ENCODE measurements around the gene MPP2.
A peak's percentile ranks its signal among the peaks of the same experiment; 100 is the strongest.
"Not testable (repeated sequence)": the region's sequence is repeated elsewhere in the genome, so short reads cannot be mapped to it uniquely, and the experiment has no call there.

The MPP2 gene

DNA sequence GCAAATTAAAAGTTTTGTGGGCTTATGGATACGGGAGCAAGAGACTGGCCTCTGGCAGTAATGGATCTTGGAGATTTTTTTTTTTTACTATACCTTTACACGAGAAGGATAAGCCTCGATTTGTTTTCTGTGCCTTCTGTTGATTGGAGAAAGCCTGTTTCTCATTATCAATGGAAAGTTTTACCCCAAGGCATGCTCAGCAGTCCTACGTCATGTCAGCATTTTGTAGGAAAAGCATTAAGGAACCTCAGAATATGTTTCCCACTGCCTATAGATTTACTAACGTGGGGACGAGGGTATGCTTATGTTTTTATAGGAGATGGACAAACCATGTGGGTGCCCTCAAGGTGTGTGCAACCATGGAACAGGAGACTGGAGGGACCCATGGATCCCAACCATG is 33.5 kb downstream of the MPP2 start:
- no peak for DNase-seq

DNA sequence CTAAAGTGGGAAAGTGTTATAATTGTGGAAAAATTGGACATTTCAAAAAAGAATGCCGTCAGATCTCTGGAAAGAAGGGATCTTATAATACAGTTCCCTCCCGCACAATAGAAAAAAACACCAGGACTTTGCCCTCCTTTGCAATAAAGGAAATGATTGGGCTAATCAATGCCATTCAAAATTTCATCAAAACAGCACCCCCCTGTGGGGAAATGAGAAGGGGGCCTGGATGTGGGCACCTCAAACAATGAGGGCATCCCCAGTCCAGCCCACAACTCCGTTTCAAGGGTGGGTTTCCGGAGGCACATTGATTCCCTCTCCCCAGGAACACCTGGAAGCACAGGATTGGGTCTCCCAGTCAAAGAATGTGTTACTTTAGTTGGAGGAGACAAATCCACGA is 34.2 kb downstream of the MPP2 start:
- no peak for DNase-seq

DNA sequence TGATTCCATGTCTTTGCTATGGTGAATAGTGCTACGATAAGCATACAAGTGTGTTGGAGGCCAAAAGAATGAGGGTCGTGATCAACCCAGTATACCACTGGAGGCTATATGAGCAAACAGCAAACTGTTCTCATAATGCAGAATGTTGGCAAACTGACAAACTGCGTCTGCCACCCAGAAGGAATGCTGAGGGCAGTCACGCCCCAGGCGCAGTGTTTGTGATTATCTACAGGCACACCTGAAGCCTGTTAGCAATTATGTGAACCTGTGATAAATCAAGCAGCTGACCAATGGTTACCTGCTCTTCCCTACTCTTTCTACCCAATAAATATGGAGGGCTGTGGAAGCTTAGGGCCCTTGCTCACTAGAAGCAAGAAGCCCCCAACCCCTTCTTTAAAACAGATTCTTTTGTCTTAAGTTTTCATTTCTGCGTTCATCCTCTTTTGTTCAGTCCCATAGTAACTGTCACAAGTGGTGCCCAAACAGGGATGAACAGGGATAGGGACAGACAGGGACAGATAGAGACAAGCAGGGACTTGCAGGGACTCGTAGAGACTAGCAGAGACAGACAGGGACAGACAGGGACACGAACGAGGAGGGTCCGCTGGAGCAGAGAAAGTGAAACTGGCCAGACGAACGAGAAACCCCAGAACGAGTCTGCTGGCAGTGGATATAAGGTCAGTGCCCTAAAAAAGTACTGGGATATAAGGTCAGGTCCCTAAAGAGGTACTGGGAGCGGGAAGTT is 35.2 kb downstream of the MPP2 start:
- no peak for DNase-seq

DNA sequence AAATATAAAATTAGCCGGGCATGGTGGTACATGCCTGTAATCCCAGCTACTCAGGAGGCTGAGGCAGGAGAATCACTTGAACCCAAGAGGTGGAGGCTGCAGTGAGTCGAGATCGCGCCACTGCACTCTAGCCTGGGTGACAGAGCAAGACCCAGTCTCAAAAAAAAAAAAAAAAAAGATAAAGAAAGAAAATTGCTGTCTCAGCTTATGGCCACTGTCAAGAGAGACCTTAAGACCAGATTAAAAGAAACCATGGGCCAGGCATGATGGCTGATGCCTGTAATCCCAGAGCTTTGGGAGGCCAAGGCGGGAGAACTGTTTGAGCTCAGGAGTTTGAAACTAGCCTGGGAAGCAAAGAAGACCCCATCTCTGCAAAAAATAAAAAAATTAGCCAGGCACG is 38.3 kb downstream of the MPP2 start:
- not testable (repeated sequence) for DNase-seq

DNA sequence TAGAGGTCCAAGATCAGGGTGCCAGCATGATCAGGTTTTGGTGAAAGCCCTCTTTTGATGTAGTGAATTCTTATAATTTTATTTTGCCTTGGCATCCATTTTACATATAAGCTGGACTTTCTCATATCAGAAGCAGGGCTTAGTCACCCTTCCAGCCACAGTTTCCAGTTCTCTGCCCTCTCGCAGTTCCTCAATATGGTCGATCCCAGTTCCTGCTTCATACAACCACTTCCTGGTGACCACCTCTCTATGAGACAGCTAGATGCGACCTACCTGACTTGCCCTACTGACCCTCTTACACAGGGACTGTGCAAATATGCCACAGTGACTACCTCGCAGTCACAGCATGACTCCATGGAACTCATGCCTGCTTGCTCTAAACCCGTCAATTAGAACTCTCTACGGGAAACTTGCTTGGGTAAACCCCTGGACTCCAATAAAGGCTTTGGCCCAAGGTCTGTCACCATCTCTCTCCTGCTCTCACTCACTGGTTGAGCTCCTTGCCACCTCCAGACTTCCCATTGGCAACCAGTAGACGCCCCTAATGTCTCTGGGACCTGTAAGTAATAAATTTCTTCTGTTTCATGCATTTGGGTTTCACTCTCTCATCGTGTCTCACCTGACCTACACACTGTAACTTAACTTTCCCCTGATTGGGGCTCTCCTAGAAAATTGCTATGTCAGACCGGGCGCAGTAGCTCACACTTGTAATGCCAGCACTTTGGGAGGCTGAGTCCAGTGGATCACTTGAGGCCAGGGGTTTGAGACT is 38.9 kb downstream of the MPP2 start:
- DNase-seq = no peak

DNA sequence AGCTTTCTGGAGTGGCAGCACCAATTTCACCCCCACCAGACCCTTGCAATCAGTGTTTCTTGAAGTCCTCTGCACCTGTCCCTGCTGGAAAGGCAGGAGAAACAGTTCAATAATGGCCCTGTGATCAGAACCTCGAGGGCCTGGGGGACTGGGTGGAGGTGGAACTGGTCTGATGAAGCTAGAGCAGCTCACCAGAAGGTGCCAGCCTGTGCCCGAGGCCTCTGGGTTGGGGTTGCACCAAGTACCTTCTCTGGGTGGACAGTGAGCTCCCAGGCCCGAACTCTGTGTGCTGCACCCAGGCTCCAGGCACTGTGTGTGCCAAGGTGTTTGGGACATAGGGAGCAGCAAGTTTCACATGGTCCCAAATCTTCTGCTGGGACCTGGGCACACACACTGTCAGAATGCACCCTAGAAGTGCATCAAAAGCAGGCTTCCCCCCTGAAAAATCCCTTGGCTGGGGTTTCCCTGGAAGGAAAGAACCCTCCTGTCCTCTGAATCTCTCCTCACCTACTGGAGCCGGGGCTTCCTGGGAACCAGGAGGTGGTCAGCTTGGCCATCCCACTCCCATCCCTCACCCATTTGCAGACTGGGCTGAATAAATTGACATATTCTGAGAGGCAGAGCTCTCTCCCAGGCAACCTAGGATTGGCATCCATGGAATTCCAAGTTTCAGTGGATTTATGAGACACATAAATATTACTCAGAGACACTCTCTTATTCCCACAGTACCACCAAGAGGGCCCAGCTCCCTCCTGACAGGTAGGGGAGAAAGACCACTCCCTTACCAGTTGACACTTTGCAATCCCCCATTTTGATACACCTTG is 43.0 kb downstream of the MPP2 start:
- no peak for DNase-seq

DNA sequence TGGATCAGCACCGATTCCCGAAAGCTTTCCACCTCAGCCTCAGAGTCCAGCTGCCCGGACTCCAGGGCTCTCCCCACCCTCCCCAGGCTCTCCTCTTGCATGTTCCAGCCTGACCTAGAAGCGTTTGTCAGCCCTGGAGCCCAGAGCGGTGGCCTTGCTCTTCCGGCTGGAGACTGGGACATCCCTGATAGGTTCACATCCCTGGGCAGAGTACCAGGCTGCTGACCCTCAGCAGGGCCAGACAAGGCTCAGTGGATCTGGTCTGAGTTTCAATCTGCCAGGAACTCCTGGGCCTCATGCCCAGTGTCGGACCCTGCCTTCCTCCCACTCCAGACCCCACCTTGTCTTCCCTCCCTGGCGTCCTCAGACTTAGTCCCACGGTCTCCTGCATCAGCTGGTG is 45.4 kb downstream of the MPP2 start:
- DNase-seq = no peak

DNA sequence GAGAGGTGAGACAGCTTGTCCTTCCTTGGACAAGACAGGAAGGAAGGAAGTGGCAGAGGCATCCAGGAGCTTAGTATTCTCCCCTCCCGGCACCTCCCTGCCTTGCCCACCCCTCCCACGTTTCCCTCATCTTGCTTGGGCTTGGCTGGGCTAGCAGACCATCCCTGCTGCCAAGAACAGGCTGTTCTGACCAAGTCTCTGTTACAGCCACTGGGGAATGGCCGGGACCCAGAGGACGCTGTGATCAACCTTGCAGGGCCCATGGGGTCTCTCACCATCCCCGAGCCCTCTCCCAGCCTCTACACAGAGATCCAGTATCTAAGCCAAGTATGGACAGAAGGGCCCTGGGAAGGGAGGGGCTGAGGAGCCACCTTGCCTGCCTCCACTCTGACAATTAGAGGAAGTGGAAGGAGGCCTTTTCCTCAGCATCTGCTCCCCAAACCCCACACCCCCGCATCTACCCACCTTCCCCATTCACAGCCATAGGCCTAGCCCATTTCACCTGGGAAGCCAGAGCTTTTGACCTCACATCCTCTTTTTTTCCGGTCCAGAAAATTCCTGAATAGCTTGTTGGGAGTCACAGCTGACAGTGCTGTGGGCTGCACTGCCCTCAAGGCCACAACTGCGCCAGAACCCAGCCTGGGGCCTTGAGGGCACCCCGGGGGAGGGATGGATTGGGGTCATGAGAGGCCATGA is 46.3 kb downstream of the MPP2 start:
- no peak for DNase-seq

DNA sequence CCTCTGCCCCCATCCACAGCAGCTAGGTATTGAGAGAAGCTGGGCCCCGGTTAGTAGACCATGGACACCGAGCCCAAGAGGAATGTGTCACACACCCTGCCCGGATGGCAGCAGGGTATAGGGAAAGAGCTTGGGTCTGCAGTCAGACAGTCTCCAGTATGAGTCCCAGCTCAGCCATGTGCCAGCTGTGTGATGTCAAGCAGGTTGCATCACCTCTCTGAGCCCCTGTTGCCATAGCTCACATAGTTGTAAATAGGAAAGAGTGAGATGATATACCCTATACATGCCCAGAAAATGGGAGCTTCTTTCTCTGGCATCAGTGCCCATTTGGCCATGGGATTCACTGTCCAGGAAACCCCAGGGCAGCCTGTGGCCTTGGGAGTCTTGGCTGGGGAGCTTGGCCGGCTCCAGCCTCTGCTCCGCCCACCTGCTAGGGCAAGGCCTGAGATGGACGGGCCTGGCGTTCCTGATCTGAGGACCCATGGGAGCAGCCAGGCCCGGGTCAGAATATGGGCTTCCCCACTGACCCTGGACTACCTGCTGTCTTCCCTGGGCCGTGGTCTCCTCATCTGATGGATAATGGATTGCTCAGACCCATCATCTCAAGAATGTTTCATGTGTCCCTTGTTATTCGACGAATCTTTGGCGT is 47.1 kb downstream of the MPP2 start:
- DNase-seq = no peak

DNA sequence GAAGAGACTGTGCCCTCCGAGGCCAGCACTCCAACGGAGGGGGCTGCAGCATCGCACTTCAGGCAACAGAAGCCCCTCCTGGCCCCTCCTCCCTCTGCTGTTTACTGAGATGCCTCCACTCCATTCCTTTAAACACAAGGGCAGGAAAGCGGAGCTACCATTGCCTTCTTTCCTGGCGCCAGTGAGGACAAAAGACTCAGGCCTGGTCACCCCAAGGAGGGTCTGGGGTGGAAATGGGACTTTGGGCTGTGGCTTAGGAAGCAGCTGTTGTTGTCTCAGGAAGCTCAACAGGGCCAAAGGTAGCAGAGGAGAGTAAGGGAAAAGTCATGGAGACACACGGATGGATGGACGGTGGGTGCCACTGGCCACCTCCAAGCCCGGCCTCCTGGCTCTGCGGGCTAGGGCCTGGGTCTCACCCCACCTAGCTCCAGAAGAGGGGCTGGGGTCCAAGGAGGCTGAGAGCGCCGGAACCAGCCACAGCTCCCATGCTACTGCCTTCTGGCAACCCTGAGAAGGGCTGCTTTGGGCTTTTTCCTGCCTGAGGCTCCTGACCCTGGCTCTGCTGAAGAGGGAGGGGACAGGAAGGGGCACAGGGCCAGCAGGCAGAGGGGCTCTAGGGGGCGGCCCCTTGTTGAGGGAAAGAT is 49.3 kb downstream of the MPP2 start:
- DNase-seq = no peak

DNA sequence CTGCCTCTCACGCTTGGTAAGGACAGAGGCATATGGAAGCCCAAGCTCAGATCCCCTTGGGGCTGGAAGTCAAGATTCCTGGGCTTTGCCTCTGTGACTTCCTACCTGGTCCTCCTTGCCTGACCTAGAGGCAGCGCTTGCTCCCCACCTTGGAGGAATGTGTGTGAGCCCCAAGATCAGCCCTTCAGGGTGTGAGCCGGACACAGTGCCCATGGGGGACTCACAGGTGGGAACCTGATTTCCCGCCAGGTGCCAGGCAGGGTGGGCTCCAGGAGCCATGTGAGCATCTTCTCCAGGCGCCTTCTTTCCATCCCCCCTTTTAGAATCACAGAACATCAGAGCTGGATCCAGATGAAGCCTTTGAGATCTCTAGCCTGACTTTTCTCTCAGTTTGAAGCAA is 50.2 kb downstream of the MPP2 start:
- DNase-seq = no peak

DNA sequence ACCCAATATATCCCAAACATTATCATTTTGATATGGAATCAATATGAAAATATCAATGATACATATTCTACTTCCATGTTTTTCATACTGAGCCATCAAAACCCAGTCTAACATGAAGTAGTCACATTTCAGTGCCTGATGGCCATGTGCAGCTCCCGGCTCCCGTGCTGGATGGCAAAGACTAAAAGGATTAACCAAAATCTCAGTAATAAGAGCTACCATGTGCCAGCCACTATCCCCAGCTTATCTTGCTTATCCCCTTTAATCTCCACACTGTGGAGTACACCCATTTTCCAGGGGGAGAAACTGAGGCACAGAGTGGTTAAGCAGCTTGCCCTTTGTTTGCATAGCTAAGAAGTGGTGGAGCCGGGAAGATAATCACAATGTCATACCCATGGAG is 51.2 kb downstream of the MPP2 start:
- DNase-seq = no peak

DNA sequence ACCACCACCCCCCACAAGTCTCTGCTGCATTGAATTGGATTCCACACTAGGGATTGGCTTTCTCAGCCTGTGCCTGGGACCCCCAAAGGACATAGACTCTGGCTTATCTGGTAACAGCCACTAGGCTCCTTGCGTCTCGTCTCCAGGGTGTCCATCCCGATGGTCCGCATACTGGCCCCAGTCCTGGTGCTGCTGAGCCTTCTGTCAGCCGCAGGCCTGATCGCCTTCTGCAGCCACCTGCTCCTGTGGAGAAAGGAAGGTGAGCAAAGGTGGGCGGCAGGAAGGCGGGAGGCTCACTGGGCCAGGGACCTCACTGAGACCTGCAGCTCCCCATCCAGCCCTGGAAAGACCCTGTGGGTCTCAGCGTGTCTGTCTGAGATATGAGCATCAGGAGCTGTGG is 52.3 kb downstream of the MPP2 start:
- no peak for DNase-seq

DNA sequence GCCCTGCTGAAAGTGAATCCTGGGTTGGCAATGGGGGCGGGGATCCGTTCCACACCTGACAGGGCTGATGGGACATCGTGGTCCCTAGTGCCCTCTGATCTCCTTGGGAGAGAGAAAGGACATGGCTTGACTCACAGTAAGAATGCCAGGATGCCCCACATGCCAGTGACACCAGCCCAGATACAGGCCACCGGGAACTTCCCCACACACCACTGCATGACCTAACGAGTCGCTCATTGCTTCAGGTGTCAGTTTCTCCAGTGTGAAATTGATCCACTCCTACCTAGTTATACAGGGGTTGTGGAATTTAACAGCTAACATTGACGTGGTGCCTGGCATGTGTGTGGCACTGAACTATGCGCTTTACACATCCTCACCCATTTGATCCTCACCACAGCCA is 52.8 kb downstream of the MPP2 start:
- DNase-seq = no peak

DNA sequence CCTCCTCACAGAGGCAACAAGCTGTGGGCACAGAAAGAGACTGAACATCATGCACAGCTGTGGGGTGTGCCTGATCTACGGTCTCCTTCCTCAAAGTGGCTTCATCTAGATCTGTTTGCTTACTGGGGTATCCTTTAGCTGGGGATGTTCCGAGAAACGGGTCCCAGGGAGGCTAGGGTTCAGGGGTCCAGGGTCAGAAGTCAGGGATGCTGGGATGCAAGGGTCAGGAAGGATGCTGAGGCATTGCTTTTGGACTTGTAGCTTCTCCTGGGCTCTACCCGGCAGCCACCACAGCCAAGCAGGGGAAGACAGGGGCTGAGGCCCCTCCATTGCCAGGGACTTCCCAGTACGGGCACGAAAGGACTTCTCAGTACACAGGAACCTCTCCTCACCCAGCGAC is 53.8 kb downstream of the MPP2 start:
- DNase-seq = no peak

DNA sequence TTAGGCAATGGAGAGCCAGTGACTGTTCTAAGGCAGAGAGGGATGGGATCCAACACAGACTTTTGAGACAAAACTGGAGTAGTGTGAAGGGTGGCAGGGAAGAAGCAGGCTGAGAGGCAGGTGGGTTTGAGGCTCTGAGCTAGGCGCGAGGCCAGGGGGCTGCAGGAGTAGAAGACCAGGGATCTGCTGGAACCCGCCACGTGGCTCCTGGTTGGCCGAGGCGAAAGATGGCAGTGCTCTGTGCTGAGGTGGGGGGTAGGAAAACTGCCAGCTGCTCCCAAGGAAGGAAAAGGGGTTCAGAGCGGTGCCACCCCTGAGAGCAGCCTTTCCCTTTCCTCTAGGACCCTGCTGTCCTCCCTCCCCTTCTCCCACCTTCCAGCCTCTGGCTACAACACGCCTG is 54.8 kb downstream of the MPP2 start:
- no peak for DNase-seq

DNA sequence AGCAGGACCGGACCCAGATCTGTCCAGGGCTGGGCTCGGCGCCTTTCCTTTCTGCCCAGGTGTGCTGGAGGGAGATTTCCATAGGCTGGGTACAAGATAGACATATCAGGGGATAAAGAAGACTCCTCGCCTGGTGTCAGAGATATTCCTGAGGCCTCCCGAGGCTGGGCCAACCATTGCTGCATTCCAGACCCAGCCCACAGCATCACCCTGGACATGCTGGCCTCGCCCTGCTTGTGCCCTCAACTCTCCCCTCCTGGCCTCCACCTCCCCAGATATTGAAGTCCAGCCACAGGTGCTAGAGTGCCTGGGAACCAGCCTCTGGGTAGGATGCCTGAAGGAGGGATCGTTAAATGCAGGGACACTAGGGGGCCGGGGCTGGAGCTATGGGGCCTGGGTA is 58.2 kb downstream of the MPP2 start:
- no peak for DNase-seq

DNA sequence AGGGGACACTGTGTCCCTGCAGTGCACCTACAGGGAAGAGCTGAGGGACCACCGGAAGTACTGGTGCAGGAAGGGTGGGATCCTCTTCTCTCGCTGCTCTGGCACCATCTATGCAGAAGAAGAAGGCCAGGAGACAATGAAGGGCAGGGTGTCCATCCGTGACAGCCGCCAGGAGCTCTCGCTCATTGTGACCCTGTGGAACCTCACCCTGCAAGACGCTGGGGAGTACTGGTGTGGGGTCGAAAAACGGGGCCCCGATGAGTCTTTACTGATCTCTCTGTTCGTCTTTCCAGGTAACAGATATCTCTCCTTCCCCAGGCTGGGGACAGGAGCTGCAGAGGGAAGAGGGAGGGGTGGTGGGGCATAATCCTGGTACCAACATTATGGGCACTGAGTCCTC is 58.7 kb downstream of the MPP2 start:
- no peak for DNase-seq

DNA sequence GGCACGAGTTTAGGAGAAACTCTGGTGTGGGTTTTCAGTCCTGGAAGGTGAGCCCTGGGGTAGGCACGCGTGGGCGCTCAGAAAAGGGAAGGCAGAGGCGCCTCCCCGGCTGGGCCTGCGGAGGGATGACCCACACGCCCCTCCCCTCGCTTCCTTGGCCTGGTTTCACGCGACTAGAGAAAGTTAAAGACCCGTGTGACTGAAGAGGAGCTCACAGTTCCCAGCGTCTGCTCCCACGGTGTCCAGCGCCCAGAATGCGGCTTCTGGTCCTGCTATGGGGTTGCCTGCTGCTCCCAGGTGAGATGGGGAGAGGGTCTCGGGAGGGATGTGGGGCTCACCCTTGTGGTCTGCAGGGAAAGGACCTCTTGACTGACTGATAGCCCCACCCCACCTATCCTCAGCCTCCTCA is 60.4 kb downstream of the MPP2 start, which contains the start of gene CD300LG:
TSS of gene CD300LG (plus strand) at position 214 of the 409 bp plus-strand sequence. CDS start at position 255, 41 bp downstream.
- DNase-seq = no peak

DNA sequence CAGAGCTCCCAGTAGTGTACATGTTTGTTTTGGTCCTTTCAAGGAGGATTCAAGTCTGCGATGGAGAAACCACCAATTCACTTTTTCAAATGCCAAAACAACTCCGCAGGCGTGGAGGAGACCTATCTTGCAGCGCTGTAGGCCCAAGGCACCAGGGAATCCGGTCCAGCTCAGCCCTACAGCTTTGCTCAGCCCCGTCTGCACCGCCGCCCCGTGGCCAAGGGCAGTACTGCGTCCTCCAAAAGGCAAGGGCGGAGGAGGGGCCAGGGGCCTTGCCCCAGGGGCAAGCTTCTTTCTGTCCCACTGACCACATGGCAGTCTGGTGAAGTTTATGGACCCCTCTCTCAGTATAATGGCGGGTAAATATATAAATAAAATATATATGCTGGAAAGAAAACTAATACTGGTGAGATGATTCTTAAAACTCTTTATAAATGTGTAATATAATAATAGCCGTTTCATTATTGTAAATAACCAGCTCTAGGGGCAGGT is 61.1 kb downstream of the MPP2 start:
- DNase-seq = peak; percentile 73

DNA sequence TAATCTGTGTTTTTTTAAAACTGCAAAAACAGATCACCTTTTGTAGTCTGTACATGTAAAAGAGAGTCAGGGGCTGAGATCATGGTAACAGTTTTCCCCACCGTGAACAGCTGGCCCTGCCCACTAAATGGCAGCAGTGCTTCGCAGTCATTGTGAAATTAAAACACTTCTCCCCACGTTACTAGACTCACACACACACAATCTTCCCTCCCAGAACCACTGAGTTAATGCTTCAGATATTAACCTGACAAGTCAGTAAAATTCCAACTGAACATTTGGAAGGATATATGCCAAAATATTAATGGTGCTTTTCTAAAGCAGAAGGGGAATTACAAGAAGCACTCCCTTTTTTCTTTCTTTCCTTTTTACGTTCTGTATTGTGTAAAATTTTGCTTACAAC is 61.6 kb downstream of the MPP2 start:
- DNase-seq = no peak

DNA sequence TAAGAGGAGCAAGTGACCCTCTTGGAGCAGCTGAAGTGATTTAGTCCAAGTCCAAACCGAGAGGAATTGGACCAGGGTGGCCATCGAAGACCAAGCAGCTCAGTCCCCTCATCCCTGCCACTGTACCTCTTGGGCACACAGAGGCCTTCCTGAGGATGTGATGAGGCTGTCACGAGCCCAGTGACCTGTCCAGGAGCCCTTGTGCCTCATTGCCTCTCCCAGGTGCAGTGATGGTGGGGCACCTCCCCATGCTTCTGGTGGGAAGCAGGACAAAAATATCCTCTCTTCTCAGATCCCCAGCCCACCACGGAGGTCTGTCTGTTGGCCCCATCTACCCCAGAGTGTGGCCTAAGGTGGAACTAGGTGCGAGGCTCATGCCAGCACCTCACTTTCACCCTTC is 63.1 kb downstream of the MPP2 start:
- no peak for DNase-seq

Measured in T-helper 9 cell (primary cell).